Ovary (tissue), 3 donors: ENCODE results near the gene REL.

Source experiments
- CTCF ChIP-seq, 3 donors: fragments of 450-650 bp in 2 of 3; fragments of 200-600 bp in 1 of 3; IDR thresholded peaks; one replicate each; pipeline versions ENCODE4 v1.5.1 to v1.8.0; 2016 to 2022; ENCODE audit warnings: antibody characterized with exemption in 3 of 3, mild to moderate bottlenecking in 1 of 3
- POLR2A ChIP-seq: fragments of 450-650 bp; IDR thresholded peaks from one replicate; pipeline ENCODE4 v1.6.1; 2017; ENCODE audit warnings: antibody characterized with exemption, mild to moderate bottlenecking, moderate library complexity
- donor health status: DM: no; HTN: no; CAD: no.

- TF ChIP-seq CTCF (IDR thresholded peaks at IDR 0.05): no peak
- TF ChIP-seq POLR2A: no peak
Measured at GRCh38 chr2:60831921-60832320, 49.5 kb upstream of the REL start.
